Activated CD8-positive, alpha-beta memory T cell treated with anti-CD3 and anti-CD28 coated beads, Interleukin-2, amount 50 U/mL, for 24 hours (primary cell): ENCODE measurements around the gene OPTC.

Experiments used
- DNase-seq: peaks from one replicate; pipeline ENCODE4 v3.0.0-alpha.2; 2020; ENCODE audit errors: extremely low read depth

OPTC gene

DNA sequence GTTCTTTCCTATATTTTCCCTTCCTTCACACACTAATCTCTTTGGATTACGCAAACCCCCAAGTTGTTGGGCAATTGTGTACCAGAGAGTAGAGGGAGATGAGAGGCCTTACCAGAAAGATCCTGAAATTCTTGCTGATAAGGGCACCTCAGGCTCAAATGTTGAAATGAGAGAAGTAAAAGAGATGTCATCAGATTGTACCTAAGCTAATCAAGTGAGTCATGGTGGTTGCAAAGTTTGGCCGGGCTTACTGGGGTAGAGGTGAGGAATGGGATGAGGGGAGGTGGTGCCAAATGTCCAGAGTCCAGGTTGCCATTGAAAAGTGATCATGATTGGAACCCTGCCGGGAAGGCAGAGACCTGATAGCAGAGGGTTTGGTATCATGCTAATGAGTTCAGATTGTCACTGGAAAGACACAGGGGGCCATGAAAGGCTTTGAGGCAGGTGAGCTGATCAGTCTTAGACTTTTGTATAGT lies 43.1 kb downstream of the OPTC start:
- DNase-seq, result no peak

DNA sequence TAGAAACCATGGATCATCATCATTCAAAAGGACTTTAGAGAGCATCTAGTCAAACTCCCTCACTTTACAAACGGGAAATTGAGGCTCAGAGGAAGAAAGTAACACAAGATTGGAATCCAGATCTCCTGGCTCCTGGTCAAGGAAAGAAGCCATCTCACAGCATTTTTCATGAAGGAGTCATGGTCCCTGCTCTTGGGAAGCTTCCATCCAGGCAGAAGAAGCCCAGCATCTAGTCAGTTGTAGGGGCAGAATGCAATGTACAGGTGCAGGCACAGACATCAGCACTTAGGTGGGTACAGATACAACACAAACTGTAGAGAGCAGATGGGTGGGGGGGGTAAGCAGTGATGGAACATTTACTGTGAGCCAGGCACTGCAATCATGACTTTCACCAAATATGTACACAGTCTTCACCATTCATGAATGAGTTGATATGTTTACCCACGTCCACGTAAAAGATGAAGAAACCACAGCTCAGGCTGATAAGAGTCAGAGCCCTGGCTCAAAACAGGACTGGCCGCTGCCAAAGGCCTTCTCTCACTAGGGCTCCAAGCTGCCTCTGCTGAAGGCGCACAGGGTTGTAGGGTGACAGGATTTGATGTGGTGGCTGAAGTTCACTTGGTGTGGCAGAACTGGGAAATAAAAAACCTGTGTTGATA lies 44.0 kb downstream of the OPTC start:
- no peak for DNase-seq

DNA sequence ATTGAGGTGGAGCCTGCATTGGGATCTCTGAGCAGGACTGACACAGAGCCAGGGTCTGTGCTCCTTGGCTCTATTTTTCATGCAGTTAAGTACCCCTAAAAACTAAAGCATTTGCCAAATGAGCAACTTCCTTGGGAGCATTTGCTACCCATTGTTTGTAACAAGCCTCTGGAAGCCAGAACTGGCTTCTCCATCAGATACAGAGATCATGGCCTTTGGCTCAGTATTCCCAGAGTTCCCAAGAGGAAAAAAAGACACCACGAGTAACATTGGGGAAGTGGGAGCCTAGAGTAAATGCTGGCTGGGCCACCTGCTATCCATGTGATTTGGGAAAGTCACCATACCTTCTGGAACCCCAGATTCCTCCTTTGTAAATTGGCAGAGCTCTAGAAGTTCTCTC lies 44.8 kb downstream of the OPTC start:
- DNase-seq, result no peak

DNA sequence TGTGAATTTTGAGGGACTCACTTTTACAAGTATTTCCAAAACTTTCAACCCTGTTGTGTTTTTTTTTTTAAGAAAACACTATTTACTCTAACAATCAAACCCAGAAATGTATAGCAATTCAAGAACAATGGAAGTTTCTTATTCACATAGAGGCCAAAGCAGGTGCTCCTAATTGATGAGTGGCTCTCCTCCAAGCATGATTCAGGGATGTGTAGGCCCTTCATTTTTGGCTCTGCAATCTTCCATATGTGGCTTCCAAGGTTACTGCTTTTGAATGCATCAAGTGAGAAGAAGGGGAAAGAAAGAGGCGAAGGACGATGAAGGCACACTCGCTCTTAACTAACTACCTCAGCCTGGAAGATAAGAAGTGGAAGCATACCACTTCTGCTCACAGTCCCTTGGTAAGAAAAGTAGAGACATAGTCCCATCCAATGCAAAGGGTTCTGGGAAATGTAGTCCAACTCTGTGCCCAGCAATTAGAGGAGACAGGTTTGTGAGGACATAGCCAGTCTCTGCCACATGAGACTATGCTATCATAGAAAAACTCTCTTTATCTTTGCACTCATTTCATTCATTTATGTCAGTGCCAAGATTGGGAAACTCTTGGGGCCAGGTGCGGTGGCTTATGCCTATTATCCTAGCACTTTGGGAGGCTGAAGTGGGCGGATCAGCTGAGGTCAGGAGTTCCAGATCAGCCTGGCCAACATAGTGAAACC lies 46.0 kb downstream of the OPTC start:
- DNase-seq, result no peak

DNA sequence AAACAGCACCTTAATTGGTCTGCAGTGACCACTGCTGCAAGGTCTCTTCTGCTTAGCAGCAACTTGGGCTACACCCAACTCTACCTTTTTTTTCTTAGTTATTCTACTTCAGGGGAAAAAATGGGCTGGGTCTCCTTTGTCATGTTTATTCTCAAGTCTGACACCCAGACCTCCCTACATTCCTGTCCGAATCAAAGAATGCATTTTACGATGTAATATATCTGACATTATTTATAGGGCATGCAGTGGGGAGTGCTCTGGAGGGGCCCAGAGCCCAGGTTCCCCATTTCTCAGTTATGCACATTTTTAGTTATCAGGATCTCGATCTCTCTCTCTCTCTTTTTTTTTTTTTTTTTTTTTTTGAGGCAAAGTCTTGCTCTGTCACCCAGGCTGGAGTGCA lies 50.5 kb downstream of the OPTC start:
- DNase-seq, result no peak

DNA sequence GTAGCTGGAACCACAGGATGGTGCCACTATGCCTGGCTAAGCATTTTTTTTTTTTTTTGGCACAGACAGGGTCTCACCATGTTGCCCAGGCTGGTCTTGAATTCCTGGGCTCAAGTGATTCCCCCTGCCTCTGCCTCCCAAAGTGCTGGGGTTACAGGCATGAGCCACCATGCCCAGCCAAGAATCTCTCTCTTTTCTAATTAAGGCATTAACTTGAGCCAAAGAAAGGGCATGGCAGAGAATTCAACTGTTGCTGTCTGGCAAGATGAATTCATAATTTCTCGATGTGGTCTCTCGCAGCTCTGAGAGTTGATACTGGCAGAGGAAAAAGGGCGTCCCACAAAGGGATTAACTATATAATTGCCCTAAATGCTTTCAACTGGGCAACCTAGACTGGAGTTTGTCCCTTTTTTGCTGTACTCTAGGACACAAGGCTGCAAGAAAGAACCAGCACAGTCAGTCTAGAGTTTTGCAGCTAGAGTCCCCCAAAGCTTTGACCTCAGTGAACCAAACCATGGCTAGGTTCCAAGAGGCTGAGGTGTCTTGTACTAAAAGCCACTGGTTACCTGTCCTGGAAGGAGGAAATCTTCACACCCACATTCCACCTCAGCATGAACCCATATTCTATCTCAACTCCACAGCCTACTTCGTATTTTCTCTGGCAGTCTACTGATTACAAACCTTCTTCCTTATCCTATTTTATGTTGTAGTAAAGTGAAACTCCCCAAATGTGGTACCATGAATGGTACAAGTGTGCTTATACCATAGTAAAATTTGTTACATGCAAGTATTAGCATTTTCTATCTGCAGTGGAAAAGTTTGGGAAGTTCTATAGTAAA lies 51.2 kb downstream of the OPTC start:
- DNase-seq, result no peak

DNA sequence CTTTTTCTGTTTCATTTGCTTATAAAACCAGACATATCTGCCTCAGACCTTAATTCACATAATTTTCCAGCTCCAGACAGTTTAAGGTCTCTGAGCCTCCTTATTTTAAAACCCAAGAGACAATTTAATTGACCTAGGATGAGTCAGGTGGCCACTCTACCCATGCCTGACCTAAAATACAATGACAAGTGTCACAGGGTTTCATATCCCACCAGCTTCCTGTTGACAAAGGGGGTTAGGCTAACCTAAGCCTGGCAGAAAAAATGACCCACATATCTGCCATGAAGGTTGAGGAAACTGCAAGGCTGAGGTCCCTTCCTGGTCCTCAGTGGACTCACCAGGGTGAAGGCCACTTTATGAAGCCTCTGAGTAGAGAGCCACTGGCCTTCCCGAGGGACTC lies 52.3 kb downstream of the OPTC start:
- DNase-seq, result no peak

DNA sequence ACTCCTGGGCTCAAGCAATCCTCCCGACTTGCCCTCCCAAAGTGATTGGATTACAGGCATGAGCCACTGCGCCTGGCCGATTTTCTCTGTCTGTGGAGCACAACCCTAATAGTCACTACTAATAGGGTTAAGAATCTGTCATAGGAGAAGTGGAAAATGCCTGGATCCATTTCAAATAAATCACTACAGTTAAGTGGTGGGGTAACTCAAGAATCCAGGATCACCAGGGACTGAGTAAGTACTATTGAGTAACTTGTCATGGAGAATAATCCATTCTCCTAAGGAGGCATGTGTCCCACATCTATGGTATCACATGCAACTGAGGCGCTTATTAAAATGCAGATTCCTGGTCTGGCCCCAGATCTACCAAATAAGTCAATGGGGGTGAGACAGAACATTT lies 53.2 kb downstream of the OPTC start:
- DNase-seq, result no peak

DNA sequence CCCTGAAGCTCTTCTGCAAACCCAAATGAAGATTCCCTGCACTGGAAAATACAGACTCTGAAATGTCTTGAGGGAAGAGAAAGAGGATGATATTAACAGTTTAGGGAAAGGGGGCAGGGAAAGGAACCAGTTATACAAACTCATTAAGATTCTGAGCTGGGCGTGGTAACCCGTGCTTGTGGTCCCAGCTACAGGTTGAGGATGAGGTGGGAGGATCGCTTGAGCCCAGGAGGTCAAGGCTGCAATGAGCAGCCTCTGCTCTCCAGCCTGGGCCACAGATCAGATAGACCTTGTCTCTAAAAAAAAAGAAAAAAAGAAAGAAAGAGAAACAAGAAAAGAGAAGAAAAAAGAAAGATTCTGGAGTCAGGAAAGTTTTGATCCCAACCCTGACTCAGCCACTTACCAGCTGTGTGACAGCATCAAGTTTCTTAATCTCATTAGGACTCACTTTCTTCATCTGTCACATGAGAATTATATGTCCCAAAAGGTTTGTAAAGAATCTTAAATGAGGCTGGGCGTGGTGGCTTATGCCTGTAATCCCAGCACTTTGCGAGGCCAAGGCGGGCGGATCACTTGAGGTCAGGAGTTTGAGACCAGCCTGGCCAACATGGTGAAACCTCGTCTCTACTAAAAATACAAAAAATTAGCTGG lies 53.9 kb downstream of the OPTC start:
- no peak for DNase-seq

DNA sequence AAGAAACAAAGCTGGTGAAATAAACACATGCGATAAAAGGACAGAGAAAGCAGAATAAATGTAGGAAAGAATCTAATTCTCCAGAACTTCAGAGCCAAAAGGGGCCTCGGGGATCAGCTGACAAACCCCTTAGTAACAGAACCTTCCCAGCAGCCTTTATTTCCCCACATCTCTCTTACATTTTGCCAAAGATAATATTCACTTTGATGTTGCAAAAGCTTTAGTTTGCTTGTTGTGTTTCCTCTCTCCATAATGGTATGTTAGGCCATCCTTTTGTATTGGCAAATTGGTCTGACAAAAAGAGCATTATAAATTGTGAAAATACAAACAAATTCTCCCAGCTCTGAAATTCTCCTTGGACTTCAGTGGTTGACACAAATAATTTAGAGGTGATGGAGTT lies 54.9 kb downstream of the OPTC start:
- no peak for DNase-seq

DNA sequence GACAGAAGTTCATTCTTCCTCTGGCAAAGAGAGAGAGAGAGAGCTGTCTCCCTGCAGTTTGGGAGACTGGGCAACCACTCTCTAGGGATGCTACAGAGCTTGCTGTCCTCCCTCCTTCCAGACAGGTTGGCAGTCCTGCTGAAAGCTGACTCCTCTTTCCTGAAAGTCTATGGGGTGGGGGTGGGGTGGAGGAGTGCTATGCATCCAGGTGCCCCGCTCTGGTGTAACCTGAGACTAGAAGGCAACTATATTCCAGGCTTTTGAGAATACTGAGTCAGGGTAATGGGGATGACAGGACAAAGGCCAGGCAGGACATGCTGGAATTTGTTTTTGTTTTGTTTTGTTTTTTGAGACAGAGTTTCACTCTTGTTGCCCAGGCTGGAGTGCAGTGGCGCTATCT lies 55.4 kb downstream of the OPTC start:
- no peak for DNase-seq

DNA sequence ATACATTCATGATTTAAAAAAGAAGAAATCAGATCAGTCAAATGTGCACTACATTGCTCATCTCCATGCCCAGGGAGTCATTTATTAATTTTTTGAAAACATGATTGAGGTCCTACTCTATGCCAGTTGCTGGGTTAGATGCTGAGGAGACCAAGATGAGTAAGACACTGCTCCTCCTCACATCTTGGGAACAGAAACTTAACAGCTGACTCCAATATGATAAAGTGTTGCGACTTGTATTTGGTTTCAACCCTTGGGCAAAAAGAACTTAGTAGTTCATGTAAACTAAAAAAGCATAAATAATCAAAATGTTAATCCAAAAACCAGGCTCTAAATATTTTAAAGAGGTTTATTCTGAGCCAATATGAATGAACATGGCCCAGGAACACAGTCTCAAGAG lies 56.9 kb downstream of the OPTC start:
- no peak for DNase-seq

DNA sequence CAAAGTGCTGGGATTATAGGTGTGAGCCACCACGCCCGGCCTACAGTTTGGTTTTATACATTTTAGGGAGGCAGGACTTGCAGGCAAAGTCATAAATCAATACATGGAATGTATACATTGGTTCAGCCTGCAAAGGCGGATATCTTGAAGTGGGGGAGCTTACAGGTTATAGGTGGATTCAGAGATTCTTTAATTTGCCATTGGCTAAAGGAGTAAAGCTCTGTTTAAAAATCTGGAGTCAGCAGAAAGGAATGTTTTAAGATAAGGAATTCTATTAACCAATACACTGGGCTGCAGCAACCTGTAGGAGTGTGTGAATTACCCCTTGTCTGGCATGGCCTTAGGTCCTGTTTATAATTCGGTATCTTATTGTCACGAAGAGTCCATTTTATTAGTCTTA lies 57.6 kb downstream of the OPTC start:
- no peak for DNase-seq

DNA sequence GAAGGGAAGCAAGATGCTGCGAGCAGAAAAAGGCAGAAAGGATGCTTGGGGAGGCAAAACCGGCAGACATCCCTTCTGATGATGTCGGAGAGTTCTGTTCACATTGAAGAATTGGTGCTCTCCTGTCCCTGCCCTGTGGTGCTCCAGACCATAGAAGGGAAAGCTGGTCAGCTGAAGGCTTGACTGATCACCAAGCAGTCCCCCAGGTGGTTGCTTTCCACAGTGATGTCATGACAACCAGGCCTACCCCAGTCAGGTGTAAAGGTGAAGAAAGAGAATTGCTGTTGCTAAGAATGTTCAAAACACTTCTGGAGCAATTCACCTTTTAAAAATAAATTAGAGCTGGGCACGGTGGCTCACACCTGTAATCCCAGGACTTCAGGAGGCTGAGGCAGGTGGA lies 59.5 kb downstream of the OPTC start:
- no peak for DNase-seq

DNA sequence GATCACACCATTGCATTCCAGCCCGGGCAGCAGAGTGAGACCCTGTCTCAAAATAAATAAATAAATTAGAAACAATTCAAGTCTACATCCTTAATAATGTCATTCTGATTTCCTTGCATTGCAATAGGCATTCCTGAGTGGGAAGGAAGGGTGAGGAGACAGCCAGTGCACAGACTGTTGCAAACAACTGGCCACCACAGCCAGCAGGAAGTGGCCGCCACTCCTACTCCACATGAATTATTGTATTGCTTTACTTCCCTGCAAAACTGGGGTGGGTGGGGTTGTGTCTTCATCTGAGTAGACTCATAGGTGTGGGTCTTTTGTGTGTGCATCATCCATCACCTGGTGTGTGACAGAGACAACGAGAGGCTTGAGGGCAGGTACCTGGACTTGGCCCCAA lies 60.1 kb downstream of the OPTC start:
- DNase-seq, result no peak

DNA sequence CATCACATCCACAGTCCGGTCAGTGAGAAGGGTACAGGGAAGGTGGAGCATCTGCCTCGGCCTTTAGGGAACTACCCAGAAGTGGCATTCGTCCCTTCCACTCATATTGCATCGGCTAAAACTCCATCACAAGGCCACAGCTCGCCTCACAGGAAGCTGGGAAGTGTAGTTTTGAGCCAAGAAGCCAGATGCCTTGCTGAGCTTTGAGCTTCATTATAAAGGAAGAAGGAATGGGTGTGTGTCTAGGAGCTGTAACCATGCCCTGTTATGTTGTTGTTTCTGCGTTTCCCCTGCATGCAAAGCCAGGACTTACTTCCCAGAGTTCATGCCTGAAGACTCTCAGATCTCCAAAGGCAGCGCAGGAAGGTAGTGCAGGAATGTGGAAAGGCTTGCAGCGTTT lies 61.1 kb downstream of the OPTC start:
- no peak for DNase-seq

DNA sequence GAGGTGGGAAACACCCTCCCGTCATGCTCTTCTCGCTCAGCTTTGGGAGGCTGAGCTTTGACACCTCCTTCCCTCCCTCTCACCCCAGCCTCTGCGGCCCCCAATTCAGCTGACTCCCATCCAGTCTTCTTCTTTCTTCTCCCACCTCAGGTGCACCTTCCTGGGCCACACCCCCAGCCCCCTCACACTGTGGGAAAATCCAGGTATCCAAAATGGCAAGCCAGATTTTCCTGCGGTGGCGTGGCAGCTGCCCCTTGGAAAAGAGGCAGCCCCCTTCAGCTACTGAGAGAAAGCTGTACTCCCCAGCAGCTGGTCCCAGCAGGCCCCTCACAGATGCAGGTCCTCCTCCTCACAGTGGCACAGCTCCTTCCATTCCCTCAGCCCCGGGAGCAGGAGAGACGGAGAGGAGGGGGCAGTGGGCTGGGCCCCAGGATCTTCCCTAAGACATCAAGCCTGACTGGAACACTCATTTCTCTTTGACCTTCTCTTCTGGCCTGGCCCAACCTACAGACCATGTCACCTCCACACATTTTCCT lies 61.6 kb downstream of the OPTC start:
- no peak for DNase-seq

DNA sequence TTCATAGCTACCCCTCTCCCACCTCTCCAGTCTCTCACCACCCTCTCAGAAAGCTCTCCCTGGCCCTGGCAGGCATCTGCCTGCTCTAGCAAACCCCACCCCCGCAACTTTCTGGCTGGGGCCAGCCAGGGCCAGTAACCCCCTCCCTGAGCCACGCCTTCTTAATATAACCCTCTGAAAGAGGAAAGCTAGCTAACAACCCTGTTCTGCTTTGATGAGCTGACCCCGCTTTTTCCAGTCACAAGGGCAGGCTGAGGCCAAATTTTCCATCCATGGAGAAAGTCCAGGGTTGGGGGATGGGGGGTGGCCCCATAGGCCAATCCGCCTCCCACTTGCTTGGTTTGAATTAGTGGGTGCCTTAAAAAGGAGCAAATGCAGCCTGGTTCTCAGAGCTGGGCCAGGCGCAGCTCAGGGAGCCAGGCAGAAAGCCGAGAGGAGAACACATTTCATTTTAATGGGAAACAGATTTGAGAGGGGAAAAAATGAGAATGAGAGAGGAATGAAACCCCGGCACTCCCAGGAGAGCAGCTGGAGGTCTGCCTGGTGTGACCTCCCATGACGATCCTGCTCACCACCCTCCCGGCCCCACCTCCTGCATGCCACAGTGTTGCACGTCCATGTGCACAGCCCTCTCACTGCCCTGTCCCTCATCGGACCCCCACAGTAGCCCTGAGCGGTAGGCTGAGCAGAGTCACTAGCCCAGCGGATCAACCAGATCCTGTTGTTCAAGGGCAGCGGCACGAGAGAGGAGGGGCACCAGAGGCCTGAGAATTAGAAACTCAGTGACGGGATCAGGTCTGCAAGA lies 62.3 kb downstream of the OPTC start:
- no peak for DNase-seq

DNA sequence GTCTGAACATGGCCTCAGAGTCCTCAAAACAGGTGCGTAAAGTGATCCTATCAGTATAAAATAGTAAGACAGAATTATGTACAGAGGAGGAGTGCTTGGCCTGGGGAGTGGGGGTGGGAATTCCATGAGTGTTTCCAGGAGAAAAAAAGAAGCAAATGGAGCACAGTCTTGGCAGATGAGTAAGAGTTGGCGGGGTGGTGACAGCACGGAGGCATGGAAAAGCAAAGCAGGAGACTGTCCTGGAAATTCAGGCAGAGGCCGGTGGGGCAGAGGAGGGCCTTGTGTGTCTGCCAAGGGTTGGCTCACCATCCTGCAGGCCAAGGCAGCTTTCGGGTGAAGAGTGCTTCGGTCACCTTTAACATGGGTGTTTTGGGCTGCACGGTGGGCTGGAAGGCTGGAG lies 63.4 kb downstream of the OPTC start:
- no peak for DNase-seq

DNA sequence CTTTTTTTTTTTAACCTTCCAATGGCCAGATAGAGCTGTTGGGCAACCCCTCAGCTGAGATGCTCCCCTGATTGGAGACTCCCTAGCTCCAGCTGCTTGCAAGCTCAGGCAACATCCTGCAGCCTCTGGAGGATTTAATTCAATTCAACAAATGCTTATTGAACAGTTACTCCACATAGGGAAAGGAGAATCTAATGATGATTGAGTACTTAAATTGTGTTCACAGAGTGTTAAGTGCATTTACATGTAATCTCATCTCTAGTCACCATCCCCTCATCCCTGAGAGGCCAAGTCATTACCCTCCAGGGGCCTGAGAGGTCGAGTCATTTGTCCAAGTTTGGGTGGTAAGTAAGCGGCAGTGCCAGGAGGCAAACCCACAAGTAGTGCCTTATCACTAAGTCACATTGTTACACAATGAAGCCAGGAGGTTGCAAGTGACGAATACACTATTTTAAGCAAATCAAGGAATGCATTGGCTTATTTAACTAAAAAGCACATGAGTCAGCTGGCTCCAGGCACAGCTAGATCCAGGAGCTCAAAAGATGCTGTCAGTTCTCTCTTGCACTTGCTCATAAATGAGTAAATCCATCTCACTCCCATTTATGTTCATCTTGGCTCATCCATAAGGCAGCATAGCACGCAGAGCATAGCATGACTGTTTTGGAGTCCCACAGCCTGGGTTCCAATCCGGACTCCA lies 64.3 kb downstream of the OPTC start:
- no peak for DNase-seq
